DMS53 (cell line): ENCODE data around the gene KCNT1.
A peak's percentile ranks its signal among the peaks of the same experiment; 100 is the strongest.

ENCODE experiments used
- DNase-seq: peaks from one replicate; lab custom pipeline; 2025; lab: John Stamatoyannopoulos, UW

KCNT1 gene

GRCh38 chr9:135673941-135674340 is 28.0 kb upstream of the KCNT1 start:
- no peak for DNase-seq

- no peak for DNase-seq
Measured at GRCh38 chr9:135674977-135675376, 27.0 kb upstream of the KCNT1 start.

GRCh38 chr9:135676891-135677290 is 25.1 kb upstream of the KCNT1 start:
- no peak for DNase-seq

- peak; percentile 40 for DNase-seq
Measured at GRCh38 chr9:135677641-135678168, 24.3 kb upstream of the KCNT1 start.

- DNase-seq: no peak
Measured at GRCh38 chr9:135678236-135679017, 23.6 kb upstream of the KCNT1 start.

- no peak for DNase-seq
Measured at GRCh38 chr9:135680056-135680455, 21.9 kb upstream of the KCNT1 start.

GRCh38 chr9:135681161-135681560 is 20.8 kb upstream of the KCNT1 start:
- DNase-seq: no peak

- no peak for DNase-seq
Measured at GRCh38 chr9:135683401-135684034, 18.5 kb upstream of the KCNT1 start.

GRCh38 chr9:135684691-135685090 is 17.3 kb upstream of the KCNT1 start:
- DNase-seq: no peak

- DNase-seq: no peak
Measured at GRCh38 chr9:135687216-135687615, 14.8 kb upstream of the KCNT1 start.

- no peak for DNase-seq
Measured at GRCh38 chr9:135689011-135689410, 13.0 kb upstream of the KCNT1 start.

- no peak for DNase-seq
Measured at GRCh38 chr9:135690836-135691570, 11.0 kb upstream of the KCNT1 start.

- no peak for DNase-seq
Measured at GRCh38 chr9:135692410-135692809, 9.6 kb upstream of the KCNT1 start.

- DNase-seq: no peak
Measured at GRCh38 chr9:135693265-135693664, 8.7 kb upstream of the KCNT1 start.

GRCh38 chr9:135693771-135694170 is 8.2 kb upstream of the KCNT1 start:
- no peak for DNase-seq

- DNase-seq: no peak
Measured at GRCh38 chr9:135694414-135694813, 7.6 kb upstream of the KCNT1 start.

- no peak for DNase-seq
Measured at GRCh38 chr9:135695036-135695435, 6.9 kb upstream of the KCNT1 start.

- no peak for DNase-seq
Measured at GRCh38 chr9:135695642-135696041, 6.3 kb upstream of the KCNT1 start.

GRCh38 chr9:135696446-135696845 is 5.5 kb upstream of the KCNT1 start:
- no peak for DNase-seq

GRCh38 chr9:135697226-135697625 is 4.8 kb upstream of the KCNT1 start:
- no peak for DNase-seq

GRCh38 chr9:135698236-135698635 is 3.7 kb upstream of the KCNT1 start:
- peak; percentile 48 for DNase-seq

GRCh38 chr9:135698767-135699166 is 3.2 kb upstream of the KCNT1 start:
- peak; percentile 29 for DNase-seq

GRCh38 chr9:135699440-135699839 is 2.5 kb upstream of the KCNT1 start, which contains the start of gene SOHLH1:
Gene SOHLH1 (minus strand): TSS chr9:135699481. CDS start chr9:135699467, 14 bp downstream.
- DNase-seq: no peak
